Tibial artery (tissue), 4 donors: ENCODE measurements around the gene DISC1.

Experiments used
- DNase-seq, 2 donors: peaks; one replicate each; pipeline ENCODE4 v3.0.0-alpha.2; 2019
- H3K27ac ChIP-seq, 2 donors: fragments of 200-600 bp; sonication (generic) in 1 of 2; 1 replicate in 1 of 2; 2 replicates in 1 of 2; pipeline ENCODE4 v1.5.1; 2018 to 2019; ENCODE audit warnings: mild to moderate bottlenecking in 1 of 2
- H3K27me3 ChIP-seq, 2 donors: fragments of 200-600 bp; sonication (generic) in 1 of 2; one replicate each; pipeline versions ENCODE4 v1.5.1 to v1.6.0; 2016 to 2019
- H3K36me3 ChIP-seq, 3 donors: fragments of 200-600 bp; sonication (generic) in 2 of 3; one replicate each; pipeline ENCODE4 v1.5.1; 2016 to 2019; ENCODE audit warnings: mild to moderate bottlenecking in 2 of 3
- H3K4me1 ChIP-seq, 4 donors: fragments of 200-600 bp; sonication (generic) in 2 of 4; 1 replicate in 3 of 4; 2 replicates in 1 of 4; pipeline ENCODE4 v1.5.1; 2016 to 2019
- H3K4me3 ChIP-seq, 2 donors: fragments of 200-600 bp; sonication (generic) in 1 of 2; 1 replicate in 1 of 2; 2 replicates in 1 of 2; pipeline ENCODE4 v1.5.1; 2018 to 2019; ENCODE audit warnings: mild to moderate bottlenecking in 2 of 2
- H3K9me3 ChIP-seq, 3 donors: fragments of 200-600 bp; sonication (generic) in 1 of 3; one replicate each; pipeline ENCODE4 v1.5.1; 2016 to 2019
- intact Hi-C: fragments of 100-400 bp; cut with DNase I; formaldehyde crosslinking; loops from one replicate; pipeline ENCODE4 v1.15.0; 2023; ENCODE audit warnings: low total_unique reads
- TF ChIP-seq, protein P1 (sequence below), 2 experiments: fragments of 200-600 bp in 1 of 2; fragments of 450-650 bp in 1 of 2; IDR thresholded peaks; one replicate each; pipeline ENCODE4 v1.5.1; 2017 to 2019; ENCODE audit warnings: antibody characterized with exemption in 2 of 2, mild to moderate bottlenecking in 1 of 2, moderate library complexity in 1 of 2

Gene DISC1

DNA sequence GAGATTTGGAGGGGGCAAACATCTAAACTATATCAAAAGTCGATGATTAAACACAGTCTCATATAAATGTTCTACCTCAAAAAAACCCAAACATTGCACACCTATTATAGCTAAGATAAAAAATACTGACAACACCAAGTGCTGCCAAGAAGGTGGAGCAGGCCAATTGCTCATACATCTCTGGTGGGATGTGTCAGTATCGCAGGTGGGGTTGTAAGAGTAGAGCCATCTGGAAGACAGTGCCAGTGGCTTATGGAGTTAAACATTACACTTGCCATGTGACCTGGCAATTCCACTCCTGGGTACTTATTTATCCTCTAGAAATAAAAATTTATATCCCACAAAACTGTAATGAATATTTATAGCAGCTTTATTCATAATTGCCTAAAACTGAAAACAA, 213.4 kb downstream of the DISC1 start:
- no peak overlapping the region for H3K27ac ChIP-seq
- DNase-seq: no peak
- H3K36me3 ChIP-seq: no peaks in the 10 kb centered on the region
- intact Hi-C loops: no loop called here
- H3K27me3 ChIP-seq: no peaks in the 10 kb centered on the region
- no peaks in the 10 kb centered on the region for H3K9me3 ChIP-seq
- TF ChIP-seq, protein P1, sequence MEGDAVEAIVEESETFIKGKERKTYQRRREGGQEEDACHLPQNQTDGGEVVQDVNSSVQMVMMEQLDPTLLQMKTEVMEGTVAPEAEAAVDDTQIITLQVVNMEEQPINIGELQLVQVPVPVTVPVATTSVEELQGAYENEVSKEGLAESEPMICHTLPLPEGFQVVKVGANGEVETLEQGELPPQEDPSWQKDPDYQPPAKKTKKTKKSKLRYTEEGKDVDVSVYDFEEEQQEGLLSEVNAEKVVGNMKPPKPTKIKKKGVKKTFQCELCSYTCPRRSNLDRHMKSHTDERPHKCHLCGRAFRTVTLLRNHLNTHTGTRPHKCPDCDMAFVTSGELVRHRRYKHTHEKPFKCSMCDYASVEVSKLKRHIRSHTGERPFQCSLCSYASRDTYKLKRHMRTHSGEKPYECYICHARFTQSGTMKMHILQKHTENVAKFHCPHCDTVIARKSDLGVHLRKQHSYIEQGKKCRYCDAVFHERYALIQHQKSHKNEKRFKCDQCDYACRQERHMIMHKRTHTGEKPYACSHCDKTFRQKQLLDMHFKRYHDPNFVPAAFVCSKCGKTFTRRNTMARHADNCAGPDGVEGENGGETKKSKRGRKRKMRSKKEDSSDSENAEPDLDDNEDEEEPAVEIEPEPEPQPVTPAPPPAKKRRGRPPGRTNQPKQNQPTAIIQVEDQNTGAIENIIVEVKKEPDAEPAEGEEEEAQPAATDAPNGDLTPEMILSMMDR (IDR thresholded peaks at IDR 0.05): no peak
- H3K4me1 ChIP-seq: no peaks in the 10 kb centered on the region
- H3K4me3 ChIP-seq: no peak overlapping the region

DNA sequence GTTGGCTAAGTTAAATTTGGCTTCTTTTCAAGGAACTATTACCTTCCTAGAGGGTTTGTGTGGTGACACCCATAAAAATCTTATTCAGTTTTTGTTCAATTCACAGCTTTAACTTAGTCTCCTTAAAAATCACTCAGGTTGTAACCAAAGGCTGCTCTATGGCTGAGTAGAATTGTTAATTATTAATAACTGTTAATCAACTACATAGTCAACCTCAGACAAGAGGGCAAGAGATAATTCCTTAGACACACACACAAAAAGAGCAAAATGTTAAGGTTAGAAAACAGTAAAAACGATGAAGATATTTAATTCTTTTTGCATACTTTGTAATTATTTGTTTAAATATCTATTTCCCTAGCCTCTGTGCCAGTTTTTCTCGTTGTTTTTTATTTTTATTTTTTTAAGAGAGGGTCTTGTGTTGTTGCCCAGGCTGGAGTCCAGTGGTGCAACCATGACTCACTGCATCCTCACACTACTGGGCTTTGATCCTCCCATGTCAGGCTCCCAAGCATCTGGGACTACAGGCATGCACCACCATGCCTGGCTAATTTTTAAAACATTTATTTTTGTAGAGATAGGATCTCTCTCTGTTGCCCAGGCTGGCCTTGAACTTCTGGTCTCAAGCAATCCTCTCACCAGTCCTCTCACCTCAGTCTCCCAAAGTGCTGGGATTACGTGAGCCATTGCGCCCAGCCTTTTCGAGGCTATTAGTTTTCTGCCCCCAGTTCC, 215.2 kb downstream of the DISC1 start:
- H3K4me3 ChIP-seq: no peak overlapping the region
- H3K4me1 ChIP-seq: no peaks in the 10 kb centered on the region
- intact Hi-C loops: no loop called here
- H3K9me3 ChIP-seq: no peaks in the 10 kb centered on the region
- TF ChIP-seq, protein P1 (IDR thresholded peaks at IDR 0.05): no peak
- DNase-seq: no peak
- H3K36me3 ChIP-seq: no peaks in the 10 kb centered on the region
- no peaks in the 10 kb centered on the region for H3K27me3 ChIP-seq
- no peak overlapping the region for H3K27ac ChIP-seq

DNA sequence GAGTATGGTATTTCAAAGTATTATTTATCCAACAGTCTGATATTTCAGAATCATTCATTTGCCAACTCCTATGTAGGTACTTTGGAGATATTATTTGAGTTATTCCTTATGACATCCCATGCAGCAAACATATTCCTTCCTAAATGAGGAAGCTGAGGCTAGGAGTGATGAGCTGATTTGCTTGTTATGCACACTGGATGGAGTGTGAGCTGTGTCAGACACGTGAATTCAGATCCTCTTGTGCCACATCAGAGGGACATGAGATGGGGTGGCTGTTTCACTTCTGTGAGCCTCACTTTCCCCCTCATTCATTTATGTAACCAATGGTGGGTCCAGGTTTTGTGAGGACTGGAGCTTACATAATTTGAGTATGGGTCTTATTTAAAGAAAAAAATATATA, 215.9 kb downstream of the DISC1 start:
- H3K9me3 ChIP-seq: no peaks in the 10 kb centered on the region

GRCh38 chr1:231844986-231845502, 218.5 kb downstream of the DISC1 start:
- TF ChIP-seq, protein P1 (IDR thresholded peaks at IDR 0.05): no peak
- intact Hi-C loops: no loop called here
- Histone ChIP-seq H3K4me3 (no peak overlapping the region), H3K27ac (no peak overlapping the region), H3K9me3 (no peaks in the 10 kb centered on the region), H3K36me3 (no peaks in the 10 kb centered on the region), H3K27me3 (no peaks in the 10 kb centered on the region), H3K4me1 (no peaks in the 10 kb centered on the region)
- no peak for DNase-seq

More for the DNA sequence above, 215.9 kb downstream of the DISC1 start:
- no peak overlapping the region for H3K4me3 ChIP-seq
- no peaks in the 10 kb centered on the region for H3K4me1 ChIP-seq
- DNase-seq: no peak
- intact Hi-C loops: no loop called here
- TF ChIP-seq, protein P1 (IDR thresholded peaks at IDR 0.05): no peak
- H3K27ac ChIP-seq: no peak overlapping the region
- H3K36me3 ChIP-seq: no peaks in the 10 kb centered on the region
- no peaks in the 10 kb centered on the region for H3K27me3 ChIP-seq

DNA sequence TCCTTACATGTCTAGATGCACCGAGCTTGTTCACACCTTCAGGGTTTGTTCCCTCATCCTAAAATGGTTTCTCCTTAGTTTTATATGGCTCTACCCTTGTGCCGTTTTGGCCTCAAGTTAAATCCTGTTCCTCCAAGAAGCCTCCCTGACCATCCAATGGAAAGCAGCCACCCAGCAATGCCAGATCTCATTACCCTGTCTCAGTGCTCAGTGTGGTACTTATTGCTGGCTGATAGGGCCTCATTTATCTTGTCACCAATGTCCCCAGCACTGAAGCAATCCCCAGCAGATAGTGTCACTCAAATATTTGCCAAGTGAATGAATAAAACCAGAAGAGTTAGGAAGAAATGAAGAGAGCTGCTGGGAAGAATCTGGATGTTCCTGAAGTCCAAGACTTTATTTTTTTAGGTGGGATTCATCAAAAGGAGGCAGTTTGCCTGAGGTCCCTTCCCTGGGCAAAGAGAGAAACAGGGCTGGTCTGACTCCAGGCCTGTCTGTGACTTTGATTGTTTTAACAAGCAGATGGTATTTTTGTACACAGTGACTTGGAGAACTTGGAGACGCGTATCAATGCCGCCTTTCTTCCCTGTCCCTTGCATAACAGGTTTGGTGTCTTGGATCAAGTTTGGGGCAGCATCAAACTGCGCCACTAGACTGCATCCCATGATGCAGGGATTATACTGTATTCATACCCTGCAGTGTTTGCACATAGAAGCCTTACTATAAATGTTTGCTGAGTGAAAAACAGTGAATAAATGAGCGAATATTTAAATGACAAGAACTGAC, 221.2 kb downstream of the DISC1 start:
- no peaks in the 10 kb centered on the region for H3K36me3 ChIP-seq
- intact Hi-C loops: no loop called here
- H3K27me3 ChIP-seq: no peaks in the 10 kb centered on the region
- H3K27ac ChIP-seq: no peak overlapping the region
- DNase-seq: no peak
- H3K9me3 ChIP-seq: no peaks in the 10 kb centered on the region
- H3K4me1 ChIP-seq: no peaks in the 10 kb centered on the region
- TF ChIP-seq, protein P1 (IDR thresholded peaks at IDR 0.05): no peak
- H3K4me3 ChIP-seq: no peak overlapping the region
